Activated CD4-positive, alpha-beta memory T cell treated with anti-CD3 and anti-CD28 coated beads for 36 hours (primary cell): ENCODE data around the gene OPRD1. TPM values are rescaled to one million over a fixed set of nuclear protein-coding genes. Genes with fewer than 3 reads are reported as not detected.
A peak's percentile ranks its signal among the peaks of the same experiment; 100 is the strongest.
"Not testable (repeated sequence)": the region's sequence is repeated elsewhere in the genome, so short reads cannot be mapped to it uniquely, and the experiment has no call there.

ENCODE experiments used
- CTCF ChIA-PET: fragments of 350-600 bp; sonication (Branson Sonifier 250); formaldehyde crosslinking; loops from one replicate; lab custom pipeline; 2021; ENCODE audit warnings: antibody characterized with exemption, inconsistent platforms; lab: Charles Lee
- POLR2A ChIA-PET: fragments of 350-600 bp; sonication (Branson Sonifier 250); formaldehyde crosslinking; loops from one replicate; lab custom pipeline; 2021; ENCODE audit warnings: antibody characterized with exemption; lab: Charles Lee
- DNase-seq: peaks from one replicate; pipeline ENCODE4 v3.0.0-alpha.2; 2020
- H3K27ac Mint-ChIP-seq: one replicate; pipeline ENCODE4 v1.8.0; 2021; ENCODE audit warnings: mixed read lengths
- H3K27me3 Mint-ChIP-seq: one replicate; pipeline ENCODE4 v1.8.0; 2021; ENCODE audit warnings: mixed read lengths
- H3K36me3 Mint-ChIP-seq: one replicate; pipeline ENCODE4 v1.8.0; 2021; ENCODE audit warnings: mixed read lengths
- H3K4me1 Mint-ChIP-seq: one replicate; pipeline ENCODE4 v1.8.0; 2021; ENCODE audit warnings: low read depth, mixed read lengths
- H3K4me3 Mint-ChIP-seq: one replicate; pipeline ENCODE4 v1.8.0; 2021; ENCODE audit warnings: mild to moderate bottlenecking, mixed read lengths
- H3K9me3 Mint-ChIP-seq: one replicate; pipeline ENCODE4 v1.8.0; 2021; ENCODE audit warnings: mixed read lengths
- intact Hi-C: fragments of 100-400 bp; cut with micrococcal nuclease; formaldehyde crosslinking; loops from one replicate; pipeline ENCODE4 v1.15.1; 2023
- total RNA-seq, 2 experiments: library from RNA; stranded (reverse); gene quantifications; one replicate each; pipeline ENCODE4 v1.2.3, GENCODE V29; 2021

The OPRD1 gene
- total RNA-seq, 2 experiments from 2014 or later, result not detected

GRCh38 chr1:28871631-28872401 lies 59.8 kb downstream of the OPRD1 start:
- intact Hi-C loops, result loop anchor here (10.0 kb wide), 1 partner anchor 467 kb away; no protein-coding TSS in a partner anchor
- Mint-ChIP-seq H3K9me3 (no peaks in the 10 kb centered on the region), H3K4me1 (no peaks in the 10 kb centered on the region), H3K27me3 (peaks cover 6% of the 10 kb centered on the region), H3K4me3 (no peak overlapping the region), H3K36me3 (no peaks in the 10 kb centered on the region), H3K27ac (no peak overlapping the region)
- POLR2A ChIA-PET, result no interaction called here
- CTCF ChIA-PET, result no interaction called here
- DNase-seq, result no peak

GRCh38 chr1:28875134-28875533 lies 63.2 kb downstream of the OPRD1 start:
- H3K36me3 Mint-ChIP-seq, DNase-seq, H3K27ac Mint-ChIP-seq, H3K4me1 Mint-ChIP-seq, POLR2A ChIA-PET, H3K27me3 Mint-ChIP-seq, H3K4me3 Mint-ChIP-seq, H3K9me3 Mint-ChIP-seq: not testable (repeated sequence)
- intact Hi-C loops, result loop anchor here (5.0 to 10.0 kb wide), 3 partner anchors 233 to 470 kb away; partner anchors contain the start of gene TAF12
- CTCF ChIA-PET, result interaction anchor here (0.6 to 7.6 kb wide), 8 partner anchors 81 to 516 kb away, joined by 3 to 401 read pairs (median 22); no protein-coding TSS in a partner anchor

GRCh38 chr1:28877132-28877781 lies 65.3 kb downstream of the OPRD1 start:
- Mint-ChIP-seq H3K27me3 (peaks cover 6% of the 10 kb centered on the region), H3K9me3 (no peaks in the 10 kb centered on the region)
- intact Hi-C loops, result loop anchor here (1.0 to 10.0 kb wide), 4 partner anchors 92 to 472 kb away; partner anchors contain the start of gene TAF12

GRCh38 chr1:28878796-28879195 lies 66.8 kb downstream of the OPRD1 start:
- Mint-ChIP-seq H3K36me3 (no peaks in the 10 kb centered on the region), H3K4me3 (no peak overlapping the region), H3K9me3 (no peaks in the 10 kb centered on the region), H3K27ac (no peak overlapping the region), H3K4me1 (peaks cover 14% of the 10 kb centered on the region), H3K27me3 (peaks cover 6% of the 10 kb centered on the region)
- no peak for DNase-seq
- intact Hi-C loops, result loop anchor here (5.0 to 10.0 kb wide), 3 partner anchors 236 to 474 kb away; partner anchors contain the start of gene TAF12
- ChIA-PET POLR2A (no interaction called here), CTCF (interaction anchor here (0.7 to 7.6 kb wide), 9 partner anchors 11 to 324 kb away, joined by 3 to 401 read pairs (median 24); no protein-coding TSS in a partner anchor)

More at GRCh38 chr1:28877132-28877781, 65.3 kb downstream of the OPRD1 start:
- Mint-ChIP-seq H3K36me3 (no peaks in the 10 kb centered on the region), H3K4me1 (peaks cover 8% of the 10 kb centered on the region), H3K4me3 (no peak overlapping the region), H3K27ac (no peak overlapping the region)
- POLR2A ChIA-PET, result interaction anchor here (0.6 to 1.4 kb wide), 5 partner anchors 92 to 359 kb away, joined by 3 to 4 read pairs (median 3); partner anchors contain the start of gene RNU11
- DNase-seq, result peak; percentile 85
- CTCF ChIA-PET, result interaction anchor here (0.6 to 7.6 kb wide), 94 partner anchors 9 to 1208 kb away, joined by 3 to 401 read pairs (median 4); partner anchors contain the start of genes EPB41, GMEB1, RNU11 and SRSF4

- Mint-ChIP-seq H3K36me3 (no peaks in the 10 kb centered on the region), H3K4me1 (peaks cover 37% of the 10 kb centered on the region), H3K27ac (peak overlapping the region; percentile 69), H3K4me3 (peak overlapping the region; percentile 25), H3K27me3 (peaks cover under 1% of the 10 kb centered on the region), H3K9me3 (no peaks in the 10 kb centered on the region)
- CTCF ChIA-PET, result interaction anchor here (0.6 to 7.6 kb wide), 49 partner anchors 9 to 446 kb away, joined by 3 to 401 read pairs (median 4); partner anchors contain the start of genes EPB41, PTPRU, SRSF4 and TMEM200B
- intact Hi-C loops, result loop anchor here (1.0 kb wide), 3 partner anchors 151 to 321 kb away; no protein-coding TSS in a partner anchor
- DNase-seq, result peak; percentile 90
- POLR2A ChIA-PET, result interaction anchor here (0.6 to 1.2 kb wide), 3 partner anchors 107 to 300 kb away, joined by 3 to 7 read pairs (median 3); partner anchors contain the start of gene SRSF4
These were observed 70.1 kb downstream of the OPRD1 start for GRCh38 chr1:28882009-28882628.

GRCh38 chr1:28883242-28883616 lies 71.3 kb downstream of the OPRD1 start:
- DNase-seq, result no peak
- intact Hi-C loops, result no loop called here
- Mint-ChIP-seq H3K27ac (no peak overlapping the region), H3K9me3 (no peaks in the 10 kb centered on the region), H3K4me3 (no peak overlapping the region), H3K27me3 (no peaks in the 10 kb centered on the region), H3K4me1 (peaks cover 41% of the 10 kb centered on the region), H3K36me3 (no peaks in the 10 kb centered on the region)
- CTCF ChIA-PET, result interaction anchor here (1.4 to 4.0 kb wide), 3 partner anchors 151 to 319 kb away, joined by 3 to 71 read pairs (median 22); no protein-coding TSS in a partner anchor
- POLR2A ChIA-PET, result no interaction called here

- H3K4me1 Mint-ChIP-seq, result peaks cover 55% of the 10 kb centered on the region
- intact Hi-C loops, result loop anchor here (1.0 to 5.0 kb wide), 7 partner anchors 29 to 378 kb away; partner anchors contain the start of genes EPB41, RCC1 and SRSF4
- ChIA-PET POLR2A (interaction anchor here (0.9 to 1.4 kb wide), 2 partner anchors 149 to 237 kb away, joined by 4 read pairs; partner anchors contain the start of genes RNU11 and YTHDF2), CTCF (interaction anchor here (0.7 to 4.0 kb wide), 10 partner anchors 28 to 317 kb away, joined by 3 to 71 read pairs (median 6); partner anchors contain the start of genes EPB41 and SRSF4)
- no peaks in the 10 kb centered on the region for H3K27me3 Mint-ChIP-seq
- no peak overlapping the region for H3K27ac Mint-ChIP-seq
- H3K36me3 Mint-ChIP-seq, result peaks cover 1% of the 10 kb centered on the region
- DNase-seq, result peak; percentile 13
- no peak overlapping the region for H3K4me3 Mint-ChIP-seq
- no peaks in the 10 kb centered on the region for H3K9me3 Mint-ChIP-seq
These were observed 73.5 kb downstream of the OPRD1 start for GRCh38 chr1:28885472-28885877.

GRCh38 chr1:28885977-28886730 lies 74.2 kb downstream of the OPRD1 start:
- DNase-seq, result no peak
- peaks cover 1% of the 10 kb centered on the region for H3K36me3 Mint-ChIP-seq
- H3K4me3 Mint-ChIP-seq, result peak overlapping the region; percentile 80
- peaks cover 55% of the 10 kb centered on the region for H3K4me1 Mint-ChIP-seq
- ChIA-PET CTCF (interaction anchor here (0.7 to 4.0 kb wide), 2 partner anchors 148 to 316 kb away, joined by 4 to 71 read pairs; no protein-coding TSS in a partner anchor), POLR2A (interaction anchor here (0.9 kb wide), 1 partner anchor 236 kb away, joined by 3 read pairs; no protein-coding TSS in a partner anchor)
- H3K9me3 Mint-ChIP-seq, result no peaks in the 10 kb centered on the region
- H3K27me3 Mint-ChIP-seq, result no peaks in the 10 kb centered on the region
- H3K27ac Mint-ChIP-seq, result peak overlapping the region; percentile 91
- intact Hi-C loops, result loop anchor here (1.0 to 5.0 kb wide), 8 partner anchors 28 to 379 kb away; partner anchors contain the start of genes EPB41, GMEB1, RCC1 and SRSF4

- H3K36me3 Mint-ChIP-seq, result peaks cover 1% of the 10 kb centered on the region
- ChIA-PET POLR2A (interaction anchor here (0.9 kb wide), 1 partner anchor 235 kb away, joined by 3 read pairs; no protein-coding TSS in a partner anchor), CTCF (interaction anchor here (0.9 to 4.0 kb wide), 5 partner anchors 10 to 150 kb away, joined by 3 to 71 read pairs (median 4); partner anchors contain the start of genes EPB41 and YTHDF2)
- no peaks in the 10 kb centered on the region for H3K27me3 Mint-ChIP-seq
- peak overlapping the region; percentile 80 for H3K4me3 Mint-ChIP-seq
- intact Hi-C loops, result loop anchor here (2.0 to 5.0 kb wide), 3 partner anchors 40 to 380 kb away; partner anchors contain the start of genes GMEB1 and RCC1
- H3K27ac Mint-ChIP-seq, result peak overlapping the region; percentile 91
- peaks cover 52% of the 10 kb centered on the region for H3K4me1 Mint-ChIP-seq
- no peaks in the 10 kb centered on the region for H3K9me3 Mint-ChIP-seq
- DNase-seq, result peak; percentile 93
These were observed 74.9 kb downstream of the OPRD1 start for GRCh38 chr1:28886731-28887418.
